ENCODE measurements around the gene GYPA.
"Not testable (repeated sequence)": the region's sequence is repeated elsewhere in the genome, so short reads cannot be mapped to it uniquely, and the experiment has no call there.

GYPA gene

DNA sequence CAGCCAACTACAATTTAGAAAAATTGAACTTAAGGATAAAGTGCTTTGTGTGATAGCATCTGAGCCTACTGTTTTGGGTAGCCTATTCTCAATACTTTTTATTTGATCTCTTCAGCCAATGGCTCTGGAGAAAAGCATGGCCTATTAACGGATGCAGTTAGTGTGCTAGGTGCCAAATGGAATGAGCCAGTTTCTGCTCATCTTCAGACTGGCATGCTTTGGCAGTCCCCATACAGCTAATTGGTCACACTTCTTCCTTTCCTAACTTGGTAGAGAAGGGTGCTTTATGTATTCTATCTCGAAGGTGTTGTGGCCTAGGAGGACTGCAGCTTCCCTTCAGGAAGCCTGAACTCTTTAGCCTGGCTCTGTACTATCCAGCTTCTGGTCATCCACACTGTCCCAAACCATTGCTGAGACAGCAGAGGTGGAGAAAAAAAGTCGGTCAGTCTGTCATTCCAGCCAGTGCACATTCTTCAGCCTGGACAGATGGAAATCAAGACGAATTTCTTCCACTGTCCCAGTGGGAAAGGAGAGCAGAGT lies 11.1 kb downstream of the GYPA start:
- not testable (repeated sequence) for DNase-seq (ENCODE audit: low spot score)

DNA sequence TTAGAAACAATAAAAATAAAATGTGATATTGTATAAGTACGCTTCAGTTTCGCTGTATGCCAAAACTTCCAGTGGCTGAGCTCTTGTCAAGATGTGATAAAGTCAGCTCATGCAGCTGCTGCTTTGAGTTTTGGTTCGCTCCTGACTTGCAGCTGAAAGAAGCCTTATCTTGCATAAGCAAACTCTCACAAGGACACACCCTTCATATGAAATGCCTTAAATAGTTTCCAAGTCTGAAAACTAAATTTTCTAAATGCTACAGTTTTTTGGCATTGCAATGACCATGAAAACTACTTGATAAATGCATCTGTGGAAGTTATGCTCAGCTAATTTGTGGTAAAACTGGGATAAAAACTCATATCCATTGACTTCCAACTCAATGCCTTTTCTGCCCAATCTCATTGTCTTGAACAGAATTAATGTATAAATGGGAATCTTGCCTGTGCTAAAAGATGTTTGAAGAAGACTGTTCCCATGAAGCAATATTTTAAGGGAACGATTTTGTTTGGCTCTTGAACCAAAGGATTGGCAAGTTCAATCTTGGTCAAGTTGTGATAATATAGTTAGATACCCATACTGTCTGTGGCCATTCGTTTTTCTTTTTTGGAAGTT lies 11.7 kb downstream of the GYPA start:
- DNase-seq (ENCODE audit: low spot score) = not testable (repeated sequence)

- DNase-seq (ENCODE audit: low spot score) = not testable (repeated sequence)
Observed at GRCh38 chr4:144125109-144125508, 15.4 kb downstream of the GYPA start.

- not testable (repeated sequence) for DNase-seq (ENCODE audit: low spot score)
Observed at GRCh38 chr4:144123982-144124635, 16.4 kb downstream of the GYPA start.

GRCh38 chr4:144123269-144123668 lies 17.2 kb downstream of the GYPA start:
- DNase-seq (ENCODE audit: low spot score) = not testable (repeated sequence)

GRCh38 chr4:144119752-144120151 lies 20.8 kb downstream of the GYPA start:
- not testable (repeated sequence) for DNase-seq (ENCODE audit: low spot score)

DNA sequence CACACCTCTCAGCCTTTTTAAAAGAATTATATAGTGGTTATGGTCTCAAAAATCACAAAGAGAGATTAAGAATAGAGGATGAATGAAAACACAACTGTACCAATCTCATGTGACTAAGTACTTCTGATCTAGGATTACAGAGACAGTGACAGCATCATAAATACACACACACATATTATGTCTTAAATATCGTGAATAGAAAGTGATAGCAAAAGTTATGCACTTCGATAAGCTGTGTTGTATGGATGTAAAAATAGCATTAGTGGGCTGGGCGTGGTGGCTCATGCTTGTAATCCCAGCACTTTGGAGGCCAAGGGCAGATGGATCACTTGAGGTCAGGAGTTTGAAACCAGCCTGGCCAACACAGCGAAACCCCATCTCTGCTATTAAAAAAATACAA lies 25.0 kb downstream of the GYPA start:
- DNase-seq (ENCODE audit: low spot score) = no peak

GRCh38 chr4:144113546-144113945 lies 27.0 kb downstream of the GYPA start:
- DNase-seq (ENCODE audit: low spot score) = no peak

- no peak for DNase-seq (ENCODE audit: low spot score)
Observed at GRCh38 chr4:144104509-144105130, 35.9 kb downstream of the GYPA start.

- not testable (repeated sequence) for DNase-seq (ENCODE audit: low spot score)
Observed at GRCh38 chr4:144097776-144098175, 42.7 kb downstream of the GYPA start.

DNA sequence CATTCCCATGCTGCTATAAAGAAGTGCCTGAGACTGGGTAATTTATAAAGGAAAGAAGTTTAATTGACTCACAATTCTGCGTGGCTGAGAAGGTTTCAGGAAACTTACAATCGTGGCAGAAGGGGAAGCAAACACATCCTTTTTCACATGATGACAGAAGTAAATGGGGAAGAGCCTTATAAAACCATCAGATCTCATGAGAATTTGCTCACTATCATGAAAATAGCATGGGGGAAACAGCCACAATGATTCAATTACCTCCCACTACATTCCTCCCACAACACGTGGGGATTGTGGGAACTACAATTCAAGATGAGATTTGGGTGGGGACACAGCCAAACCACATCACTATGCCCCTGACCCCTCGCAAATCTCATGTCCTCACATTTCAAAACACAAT lies 46.5 kb downstream of the GYPA start:
- DNase-seq (ENCODE audit: low spot score) = not testable (repeated sequence)

GRCh38 chr4:144091181-144091580 lies 49.3 kb downstream of the GYPA start:
- DNase-seq (ENCODE audit: low spot score) = not testable (repeated sequence)

- DNase-seq (ENCODE audit: low spot score) = no peak
Observed at GRCh38 chr4:144090744-144091143, 49.8 kb downstream of the GYPA start.

GRCh38 chr4:144082053-144082452 lies 58.5 kb downstream of the GYPA start:
- DNase-seq (ENCODE audit: low spot score) = not testable (repeated sequence)

DNA sequence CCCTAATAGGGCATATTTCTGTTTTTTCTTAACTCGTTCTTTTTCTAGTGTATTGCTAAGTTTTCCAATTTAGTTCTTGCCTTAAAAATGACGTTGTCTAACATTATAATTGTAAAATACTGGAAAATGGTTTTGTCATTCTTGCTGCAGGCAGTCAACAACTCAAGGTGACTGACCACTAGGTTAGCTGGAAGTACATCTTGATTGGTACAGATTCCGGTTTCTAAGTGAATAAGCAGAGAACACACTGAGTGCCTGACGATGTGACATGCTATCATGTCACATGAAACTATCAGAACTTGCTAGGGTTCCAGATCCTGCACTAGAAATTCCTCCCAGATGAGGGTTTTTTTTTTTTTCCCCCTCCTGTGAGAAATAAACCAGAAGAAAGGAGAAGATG lies 60.4 kb downstream of the GYPA start:
- not testable (repeated sequence) for DNase-seq (ENCODE audit: low spot score)

GRCh38 chr4:144078746-144079145 lies 61.8 kb downstream of the GYPA start:
- DNase-seq (ENCODE audit: low spot score) = not testable (repeated sequence)

GRCh38 chr4:144061556-144061955 lies 79.0 kb downstream of the GYPA start:
- not testable (repeated sequence) for DNase-seq (ENCODE audit: low spot score)

DNA sequence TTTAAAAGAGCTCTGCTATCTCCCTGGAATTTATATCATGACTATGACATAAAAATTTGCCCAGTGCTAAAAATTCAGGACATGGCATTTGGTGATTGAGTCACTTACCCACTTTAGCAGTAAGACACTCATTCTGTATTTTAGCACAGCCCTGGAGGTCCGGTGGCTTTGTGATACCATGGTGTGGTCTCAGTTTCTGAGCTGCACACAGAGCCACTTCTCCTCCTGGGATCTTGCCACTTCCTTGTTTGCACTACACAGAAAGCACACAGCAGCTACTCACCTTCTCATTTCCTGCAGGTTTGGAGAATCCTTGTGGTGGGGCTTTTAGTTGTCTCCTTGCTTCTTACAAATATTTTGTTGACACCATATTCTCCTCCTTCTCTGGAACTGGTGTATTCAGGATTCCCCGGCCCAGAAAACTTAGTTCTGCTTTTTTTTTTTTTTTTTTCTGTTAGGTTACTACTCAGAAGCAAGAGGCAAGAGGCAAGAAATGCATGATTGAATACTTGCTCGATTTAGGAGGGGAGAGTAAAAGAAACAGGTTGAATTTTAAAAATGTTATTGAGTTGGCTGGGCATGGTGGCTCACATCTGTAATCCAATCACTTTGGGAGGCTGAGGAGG lies 80.2 kb downstream of the GYPA start:
- not testable (repeated sequence) for DNase-seq (ENCODE audit: low spot score)
